ENCODE measurements around the gene CAMK2N1. TPM values are rescaled to one million over a fixed set of nuclear protein-coding genes. Genes with fewer than 3 reads are reported as not detected.

CAMK2N1 gene
- total and polyA plus RNA-seq, 2 of the 13 experiments (the other 11 are each of a cell fraction or from before 2014, with no cell fraction given) = 38.0 to 38.6 TPM

- TF ChIP-seq SNAPC4 (CRISPR knock-in tag; IDR thresholded peaks at IDR 0.05) = peak; percentile 70; the same call in 1 of the 2 replicates
- peak; percentile 92; the same call in 1 of the 2 replicates for TF ChIP-seq NFKB2 (CRISPR knock-in tag; IDR thresholded peaks at IDR 0.05; ENCODE audit: borderline replicate concordance)
- TF ChIP-seq ZNF280D (CRISPR knock-in tag; IDR thresholded peaks at IDR 0.05) = peak; percentile 9; the same call in 1 of the 2 replicates
- TF ChIP-seq DR1 (CRISPR knock-in tag; IDR thresholded peaks at IDR 0.05) = peak; percentile 74
- peak; percentile 98 for TF ChIP-seq SAP130 (CRISPR knock-in tag; IDR thresholded peaks at IDR 0.05; ENCODE audit: low read depth)
- TF ChIP-seq TCF7L2 (IDR thresholded peaks at IDR 0.05; ENCODE audit: low read depth, low read length) = no peak
- peak; percentile 99 for TF ChIP-seq HDAC1 (CRISPR knock-in tag; IDR thresholded peaks at IDR 0.05)
- peak; percentile 47; the same call in 1 of the 2 replicates for TF ChIP-seq PAXIP1 (CRISPR knock-in tag; conservative IDR thresholded peaks at IDR 0.05)
- TF ChIP-seq ARID3A (IDR thresholded peaks at IDR 0.05; ENCODE audit: low read depth, low read length) = no peak
- no peak for TF ChIP-seq SMAD9 (CRISPR knock-in tag; IDR thresholded peaks at IDR 0.05)
- 0 out of 2 replicates have a peak, but pooled peaks have one; percentile 70 for TF ChIP-seq ATF6 (CRISPR knock-in tag; conservative IDR thresholded peaks at IDR 0.05)
- no peak for TF ChIP-seq ZNF543 (CRISPR knock-in tag; IDR thresholded peaks at IDR 0.05)
Measured at GRCh38 chr1:20507564-20508410, 21.8 kb upstream of the CAMK2N1 start, which contains the start of gene MUL1 (continued).
